ENCODE data around the gene ZFAND3.

DNA sequence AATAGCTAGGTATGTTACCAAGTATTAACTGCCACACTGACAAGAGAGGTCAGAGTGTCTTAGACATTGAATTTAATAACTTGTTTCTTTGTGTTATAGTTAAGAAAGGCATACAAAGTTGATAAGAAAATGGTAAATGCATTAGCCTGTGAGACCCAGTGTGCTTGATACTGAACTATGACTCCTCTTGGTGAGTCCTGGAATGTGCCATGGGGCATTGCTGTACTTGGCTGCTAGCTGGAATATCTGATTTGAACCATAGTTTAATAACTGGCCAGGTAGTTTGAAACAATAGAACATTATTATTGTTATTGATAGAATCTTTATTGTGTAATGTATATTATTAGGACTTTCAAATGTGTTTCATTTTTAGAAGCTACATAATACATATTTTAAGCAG lies 70.0 kb downstream of the ZFAND3 start:
- TF ChIP-seq, protein P1, sequence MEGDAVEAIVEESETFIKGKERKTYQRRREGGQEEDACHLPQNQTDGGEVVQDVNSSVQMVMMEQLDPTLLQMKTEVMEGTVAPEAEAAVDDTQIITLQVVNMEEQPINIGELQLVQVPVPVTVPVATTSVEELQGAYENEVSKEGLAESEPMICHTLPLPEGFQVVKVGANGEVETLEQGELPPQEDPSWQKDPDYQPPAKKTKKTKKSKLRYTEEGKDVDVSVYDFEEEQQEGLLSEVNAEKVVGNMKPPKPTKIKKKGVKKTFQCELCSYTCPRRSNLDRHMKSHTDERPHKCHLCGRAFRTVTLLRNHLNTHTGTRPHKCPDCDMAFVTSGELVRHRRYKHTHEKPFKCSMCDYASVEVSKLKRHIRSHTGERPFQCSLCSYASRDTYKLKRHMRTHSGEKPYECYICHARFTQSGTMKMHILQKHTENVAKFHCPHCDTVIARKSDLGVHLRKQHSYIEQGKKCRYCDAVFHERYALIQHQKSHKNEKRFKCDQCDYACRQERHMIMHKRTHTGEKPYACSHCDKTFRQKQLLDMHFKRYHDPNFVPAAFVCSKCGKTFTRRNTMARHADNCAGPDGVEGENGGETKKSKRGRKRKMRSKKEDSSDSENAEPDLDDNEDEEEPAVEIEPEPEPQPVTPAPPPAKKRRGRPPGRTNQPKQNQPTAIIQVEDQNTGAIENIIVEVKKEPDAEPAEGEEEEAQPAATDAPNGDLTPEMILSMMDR (IDR thresholded peaks at IDR 0.05) = no peak
- no peak for TF ChIP-seq POLR2A (IDR thresholded peaks at IDR 0.05; ENCODE audit: low read length)
- TF ChIP-seq EP300 (IDR thresholded peaks at IDR 0.05) = no peak
- no peak for TF ChIP-seq CHD2 (IDR thresholded peaks at IDR 0.05; ENCODE audit: low read length, partially characterized antibody)
- TF ChIP-seq, protein P2, sequence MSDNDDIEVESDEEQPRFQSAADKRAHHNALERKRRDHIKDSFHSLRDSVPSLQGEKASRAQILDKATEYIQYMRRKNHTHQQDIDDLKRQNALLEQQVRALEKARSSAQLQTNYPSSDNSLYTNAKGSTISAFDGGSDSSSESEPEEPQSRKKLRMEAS (IDR thresholded peaks at IDR 0.05) = no peak
- no peak for TF ChIP-seq RAD21 (conservative IDR thresholded peaks at IDR 0.05 in 1 of 2, IDR thresholded peaks at IDR 0.05 in 1 of 2)

All from A549 (cell line).